IMR-90 (cell line): ENCODE data around the gene FLYWCH1. TPM values are rescaled to one million over a fixed set of nuclear protein-coding genes. Genes with fewer than 3 reads are reported as not detected.

Source experiments
- ATAC-seq: fragments of 200-7000 bp; cut with Tn5 transposase; 2 replicates; pipeline ENCODE4 v1.9.1; 2020; ENCODE audit warnings: low read depth, mild to moderate bottlenecking, moderate library complexity
- BruUV-seq: library from RNA; stranded (reverse); fragments of 400-500 nt; replicated peaks from 2 replicates; lab custom pipeline; 2021; lab: Mats Ljungman, UMichigan
- CTCF ChIA-PET: fragments of 300-600 bp; formaldehyde crosslinking; extraction: SDS; loops from one replicate; lab custom pipeline; 2021; ENCODE audit warnings: antibody characterized with exemption; lab: Yijun Ruan, JAX
- POLR2A ChIA-PET: fragments of 300-600 bp; sonication (Branson Sonifier 250); formaldehyde crosslinking; loops from one replicate; lab custom pipeline; 2022; ENCODE audit warnings: antibody characterized with exemption; ENCODE audit not compliant: unreplicated experiment; lab: Charles Lee
- DNase-seq: peaks from one replicate; pipeline ENCODE4 v3.0.0; 2013
- H2AFZ ChIP-seq: replicated peaks from 2 replicates; pipeline ENCODE3; 2013; ENCODE audit warnings: low read length, mild to moderate bottlenecking; ENCODE audit not compliant: poor library complexity
- H2AK5ac ChIP-seq: 2 replicates; pipeline ENCODE4 v1.6.1; 2013; ENCODE audit warnings: low read depth, low read length, inconsistent platforms
- H2AK9ac ChIP-seq: replicated peaks from 2 replicates; pipeline ENCODE3; 2013; ENCODE audit warnings: mild to moderate bottlenecking, low read depth, low read length, moderate library complexity; ENCODE audit not compliant: poor library complexity
- H2BK120ac ChIP-seq: 2 replicates; pipeline ENCODE4 v1.6.1; 2013; ENCODE audit warnings: low read depth, low read length, inconsistent platforms
- H2BK15ac ChIP-seq: 3 replicates; pipeline ENCODE4 v1.6.1; 2013; ENCODE audit warnings: low read depth, low read length, inconsistent platforms
- H2BK20ac ChIP-seq: 2 replicates; pipeline ENCODE4 v1.6.1; 2013; ENCODE audit warnings: low read depth, mild to moderate bottlenecking, inconsistent platforms, low read length, moderate library complexity
- H2BK5ac ChIP-seq: 2 replicates; pipeline ENCODE4 v1.6.1; 2013; ENCODE audit warnings: mild to moderate bottlenecking, low read depth, low read length, inconsistent platforms; ENCODE audit not compliant: poor library complexity, severe bottlenecking
- H3K14ac ChIP-seq: replicated peaks from 2 replicates; pipeline ENCODE4 v1.6.1; 2013; ENCODE audit warnings: low read depth, low read length, inconsistent platforms
- H3K18ac ChIP-seq: 2 replicates; pipeline ENCODE4 v1.6.1; 2013; ENCODE audit warnings: low read depth, low read length, control low read depth
- H3K23ac ChIP-seq: 2 replicates; pipeline ENCODE4 v1.6.1; 2013; ENCODE audit warnings: low read depth, low read length, inconsistent platforms
- H3K27ac ChIP-seq: 2 replicates; pipeline ENCODE4 v1.5.1; 2013; ENCODE audit warnings: mild to moderate bottlenecking, control low read depth, low read length; ENCODE audit not compliant: insufficient read depth
- H3K27me3 ChIP-seq: 2 replicates; pipeline ENCODE4 v1.6.1; 2013; ENCODE audit warnings: low read length; ENCODE audit not compliant: control insufficient read depth, insufficient read depth
- H3K36me3 ChIP-seq: 2 replicates; pipeline ENCODE4 v1.6.1; 2013; ENCODE audit warnings: low read length, mixed read lengths; ENCODE audit not compliant: control insufficient read depth, insufficient read depth
- H3K4ac ChIP-seq: 2 replicates; pipeline ENCODE4 v1.6.1; 2013; ENCODE audit warnings: low read depth, low read length, inconsistent platforms
- H3K4me1 ChIP-seq: 2 replicates; pipeline ENCODE4 v1.6.1; 2013; ENCODE audit warnings: low read length, mixed read lengths; ENCODE audit not compliant: control insufficient read depth, insufficient read depth
- H3K4me2 ChIP-seq: 2 replicates; pipeline ENCODE4 v1.6.1; 2013; ENCODE audit warnings: low read depth, mild to moderate bottlenecking, control low read depth, low read length, moderate library complexity
- H3K4me3 ChIP-seq: 2 replicates; pipeline ENCODE4 v1.5.1; 2013; ENCODE audit warnings: low read depth, mild to moderate bottlenecking, control low read depth, low read length, moderate library complexity; ENCODE audit not compliant: insufficient read depth
- H3K56ac ChIP-seq: 2 replicates; pipeline ENCODE4 v1.6.1; 2013; ENCODE audit warnings: low read length, inconsistent platforms; ENCODE audit not compliant: insufficient read depth; ENCODE audit errors: extremely low read depth
- H3K79me1 ChIP-seq, 2 experiments: 2 replicates each; pipeline ENCODE4 v1.6.1; 2013; ENCODE audit warnings: low read length in 2 of 2, inconsistent platforms in 1 of 2, low read depth in 1 of 2
- H3K9ac ChIP-seq: 2 replicates; pipeline ENCODE4 v1.6.1; 2013; ENCODE audit warnings: low read depth, low read length, control low read depth
- H3K9me1 ChIP-seq: 2 replicates; pipeline ENCODE4 v1.6.1; 2013; ENCODE audit warnings: low read length, inconsistent platforms; ENCODE audit not compliant: insufficient read depth
- H3K9me3 ChIP-seq: 2 replicates; pipeline ENCODE4 v1.6.1; 2013; ENCODE audit warnings: low read length; ENCODE audit not compliant: control insufficient read depth, insufficient read depth
- H4K20me1 ChIP-seq: 2 replicates; pipeline ENCODE4 v1.6.1; 2013; ENCODE audit warnings: low read length, inconsistent platforms; ENCODE audit not compliant: insufficient read depth
- H4K5ac ChIP-seq: 2 replicates; pipeline ENCODE4 v1.6.1; 2013; ENCODE audit warnings: mild to moderate bottlenecking, low read depth, low read length, control low read depth
- H4K8ac ChIP-seq, 2 experiments: 2 replicates each; pipeline ENCODE4 v1.6.1; 2013; ENCODE audit warnings: low read depth in 2 of 2, low read length in 2 of 2, control low read depth in 1 of 2, inconsistent platforms in 1 of 2
- H4K91ac ChIP-seq: 2 replicates; pipeline ENCODE4 v1.6.1; 2013; ENCODE audit warnings: low read depth, low read length, inconsistent platforms; ENCODE audit not compliant: insufficient read depth
- MAZ ChIP-seq: IDR thresholded peaks from 2 replicates; pipeline ENCODE4 v1.6.1; 2012; ENCODE audit warnings: low read depth, mild to moderate bottlenecking, low read length, improper control_type of control experiment, moderate library complexity, borderline replicate concordance
- NFE2L2 ChIP-seq: fragments of 150-350 bp; IDR thresholded peaks from 2 replicates; pipeline ENCODE4 v1.6.1; 2016; ENCODE audit warnings: low read depth, mild to moderate bottlenecking, low read length
- POLR2A ChIP-seq: IDR thresholded peaks from 2 replicates; pipeline ENCODE4 v1.6.1; 2012; ENCODE audit warnings: mild to moderate bottlenecking, low read depth, low read length
- WGBS, 2 experiments: methylation state at CpG; one replicate each; pipeline versions ENCODE4 v1.1.5 to v1.1.7; 2013; ENCODE audit warnings: missing lambda C conversion rate in 2 of 2; ENCODE audit not compliant: insufficient read length in 1 of 2; ENCODE audit errors: extremely low coverage in 2 of 2; 5-methylcytosine and 5-hydroxymethylcytosine counted together
- dilution Hi-C: fragments of 300-500 bp; cut with HindIII; formaldehyde crosslinking; loops from one replicate; pipeline ENCODE4 v1.14.3; 2018; ENCODE audit warnings: low sequenced_read_pairs; ENCODE audit not compliant: unreplicated experiment
- in situ Hi-C: fragments of 300-500 bp; cut with MboI; formaldehyde crosslinking; loops from 3 replicates; pipeline ENCODE4 v1.14.3; 2019; ENCODE audit warnings: low sequenced_read_pairs, inconsistent platforms, mixed read lengths
- intact Hi-C: fragments of 100-400 bp; cut with micrococcal nuclease; formaldehyde crosslinking; loops from 2 replicates; pipeline ENCODE4 v1.10.0; 2022
- polyA plus RNA-seq, 3 experiments: library from polyadenylated mRNA; depleted of rRNA; stranded (reverse); fragments of >200 nt; gene quantifications; 2 replicates each; pipeline ENCODE4 v1.2.3, GENCODE V29; 2012; ENCODE audit warnings: low replicate concordance in 1 of 3
- total RNA-seq: library from RNA; depleted of rRNA; stranded (reverse); fragments of >200 nt; gene quantifications from 2 replicates; pipeline ENCODE4 v1.2.3, GENCODE V29; 2012
- TF ChIP-seq, protein P1 (sequence below): fragments of 150-350 bp; IDR thresholded peaks from 2 replicates; pipeline ENCODE4 v1.6.1; 2017; ENCODE audit warnings: mild to moderate bottlenecking, antibody characterized with exemption, low read length, low read depth

FLYWCH1 gene
- total and polyA plus RNA-seq, 2 of the 4 experiments (the other 2 are of a cell fraction): 14.3 to 25.2 TPM

DNA sequence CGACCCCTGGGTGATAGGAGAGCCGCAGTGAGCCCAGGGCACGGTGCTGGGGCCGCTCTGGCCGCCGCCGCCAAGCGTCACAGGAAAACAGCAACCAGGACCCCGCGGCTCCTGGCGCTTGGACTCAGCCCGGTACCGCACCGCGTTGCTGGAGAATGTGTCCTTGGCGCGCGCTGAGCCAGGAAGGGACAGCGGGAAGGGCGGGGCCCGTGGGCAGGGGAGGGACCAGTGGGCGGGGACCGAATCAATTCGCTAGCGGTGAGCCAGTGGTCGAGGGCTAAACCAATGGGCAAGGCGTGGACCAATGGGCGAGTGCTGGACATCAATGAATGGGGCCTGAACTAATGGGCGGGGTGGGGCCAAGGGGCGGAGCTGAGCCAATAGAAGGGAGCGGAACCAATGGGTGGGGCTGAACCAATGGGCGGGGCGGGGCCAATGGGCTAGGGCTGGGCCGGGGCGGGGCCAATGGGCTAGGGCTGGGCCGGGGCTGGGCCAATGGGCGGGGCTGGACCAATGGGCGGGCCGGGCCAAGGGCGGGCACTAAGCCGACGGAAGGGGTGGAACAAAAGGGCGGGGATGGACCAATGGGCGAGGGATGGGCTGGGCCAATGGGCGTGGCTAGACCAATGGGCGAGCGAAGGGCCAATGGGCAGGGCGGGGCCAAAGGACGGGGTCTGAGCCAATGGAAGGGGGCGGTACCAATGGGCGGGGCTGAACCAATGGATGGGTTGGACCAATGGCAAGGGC is 6.3 kb upstream of the FLYWCH1 start:
- ATAC-seq (peak; percentile 85), DNase-seq (peak; percentile 99)
- TF ChIP-seq MAZ: peak; percentile 84; the same call in 1 of the 2 replicates
- TF ChIP-seq, protein P1, sequence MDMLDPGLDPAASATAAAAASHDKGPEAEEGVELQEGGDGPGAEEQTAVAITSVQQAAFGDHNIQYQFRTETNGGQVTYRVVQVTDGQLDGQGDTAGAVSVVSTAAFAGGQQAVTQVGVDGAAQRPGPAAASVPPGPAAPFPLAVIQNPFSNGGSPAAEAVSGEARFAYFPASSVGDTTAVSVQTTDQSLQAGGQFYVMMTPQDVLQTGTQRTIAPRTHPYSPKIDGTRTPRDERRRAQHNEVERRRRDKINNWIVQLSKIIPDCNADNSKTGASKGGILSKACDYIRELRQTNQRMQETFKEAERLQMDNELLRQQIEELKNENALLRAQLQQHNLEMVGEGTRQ: no peak; the same call in 1 of the 2 replicates
- peak; percentile 97 for TF ChIP-seq POLR2A
- no peak for TF ChIP-seq NFE2L2
- no peak overlapping the region for H3K18ac ChIP-seq
- WGBS, 2 experiments: 0% methylated on average over 29 of the region's 51 CpGs; no CpG with 5 or more reads in 1 of the 2 experiments
- no peak overlapping the region for H2BK20ac ChIP-seq
- H4K8ac ChIP-seq: no peak overlapping the region
- dilution Hi-C loops (no loop called here), in situ Hi-C loops (no loop called here), intact Hi-C loops (loop anchor here (2.0 kb wide), 1 partner anchor 13 kb away; no protein-coding TSS in a partner anchor)
- peak overlapping the region; percentile 58; the same call in 1 of the 2 replicates for H2AK5ac ChIP-seq
- peak overlapping the region; percentile 91 for H2AFZ ChIP-seq
- peaks cover 3% of the 10 kb centered on the region for H3K4me1 ChIP-seq
- peak overlapping the region; percentile 84; the same call in 1 of the 2 replicates for H3K27ac ChIP-seq
- H3K23ac ChIP-seq: no peak overlapping the region
- CTCF ChIA-PET: interaction anchor here (0.7 to 0.9 kb wide), 2 partner anchors 22 to 66 kb away, joined by 3 to 5 read pairs; no protein-coding TSS in a partner anchor
- H2BK120ac ChIP-seq: no peak overlapping the region
- peak overlapping the region; percentile 88 for H2BK5ac ChIP-seq
- no peaks in the 10 kb centered on the region for H4K20me1 ChIP-seq
- H3K56ac ChIP-seq: no peak overlapping the region
- peak overlapping the region; percentile 97 for H3K4me2 ChIP-seq
- 0 out of 4 replicates have a peak, but pooled peaks cover 0 to 3% of the 10 kb centered on the region in 2 experiments for H3K79me1 ChIP-seq
- peak overlapping the region; percentile 95; the same call in 1 of the 2 replicates for H3K4ac ChIP-seq
- H3K9me3 ChIP-seq: no peaks in the 10 kb centered on the region
- H3K9ac ChIP-seq: peak overlapping the region; percentile 90
- no peak overlapping the region for H3K14ac ChIP-seq
- H3K4me3 ChIP-seq: peak overlapping the region; percentile 74
- no TSS peak for BruUV-seq
- H3K36me3 ChIP-seq: no peaks in the 10 kb centered on the region
- no peak overlapping the region for H4K5ac ChIP-seq
- POLR2A ChIA-PET: interaction anchor here (0.6 to 0.7 kb wide), 2 partner anchors 18 to 37 kb away, joined by 3 read pairs; no protein-coding TSS in a partner anchor
- peak overlapping the region; percentile 98 for H2AK9ac ChIP-seq
- H4K91ac ChIP-seq: no peak overlapping the region
- no peak overlapping the region for H2BK15ac ChIP-seq
- H3K27me3 ChIP-seq: no peaks in the 10 kb centered on the region
- H3K9me1 ChIP-seq: no peaks in the 10 kb centered on the region
